Stimulated activated CD8-positive, alpha-beta memory T cell treated with anti-CD3 and anti-CD28 coated beads, Interleukin-15, amount 100 ng/mL, for 48 hours (primary cell): Measurements from ENCODE around the gene PRKG1.
"Not testable (repeated sequence)": the region's sequence is repeated elsewhere in the genome, so short reads cannot be mapped to it uniquely, and the experiment has no call there.

ENCODE experiments used
- DNase-seq, 2 donors: peaks; one replicate each; pipeline ENCODE4 v3.0.0-alpha.2; 2020; ENCODE audit warnings: low read depth in 2 of 2

PRKG1 gene

GRCh38 chr10:51427758-51428157, 353.5 kb downstream of the PRKG1 start:
- DNase-seq: no peak

DNA sequence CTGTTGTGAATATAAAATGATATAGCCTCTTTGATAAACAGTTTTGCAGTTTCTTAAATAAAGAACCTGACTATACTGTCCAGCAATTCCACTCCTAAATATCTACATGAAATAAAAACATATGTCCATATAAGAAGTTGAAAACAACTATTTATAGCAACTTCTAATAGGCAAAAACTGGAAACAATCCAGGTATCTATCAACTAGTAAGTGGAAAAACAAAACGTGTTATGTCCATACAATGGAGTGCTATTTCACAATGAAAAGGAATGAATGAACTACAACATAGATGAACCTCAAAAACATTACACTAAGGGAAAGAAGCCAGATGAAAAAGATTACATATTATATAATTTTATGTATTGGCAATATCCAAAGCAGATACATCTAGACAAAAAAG, 356.2 kb downstream of the PRKG1 start:
- DNase-seq: no peak

DNA sequence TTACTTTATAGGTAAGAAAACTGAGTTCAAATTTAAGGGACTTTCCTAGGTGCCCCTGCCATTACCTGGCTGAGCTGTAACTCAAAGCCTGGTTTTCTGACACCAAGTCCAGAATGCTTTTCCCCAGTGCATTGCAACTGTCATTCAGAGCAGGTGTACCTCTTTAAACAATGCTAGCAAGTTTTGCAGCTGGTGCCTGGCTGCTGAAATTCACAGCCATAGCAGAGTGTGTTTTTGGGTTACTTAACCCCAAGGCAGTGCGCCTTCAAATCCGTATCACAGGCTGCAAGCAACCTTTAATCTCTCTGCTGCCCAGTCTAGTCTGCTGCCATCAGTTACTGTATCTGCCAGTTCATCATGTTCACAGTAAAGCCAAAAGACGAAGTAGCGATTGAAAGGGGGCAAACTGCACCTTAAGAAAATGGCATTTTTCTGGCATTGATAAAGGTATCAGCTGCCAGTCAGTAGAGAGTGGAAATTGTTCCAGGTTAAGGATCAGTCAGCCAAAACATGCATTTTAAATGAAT, 359.7 kb downstream of the PRKG1 start:
- no peak for DNase-seq

DNA sequence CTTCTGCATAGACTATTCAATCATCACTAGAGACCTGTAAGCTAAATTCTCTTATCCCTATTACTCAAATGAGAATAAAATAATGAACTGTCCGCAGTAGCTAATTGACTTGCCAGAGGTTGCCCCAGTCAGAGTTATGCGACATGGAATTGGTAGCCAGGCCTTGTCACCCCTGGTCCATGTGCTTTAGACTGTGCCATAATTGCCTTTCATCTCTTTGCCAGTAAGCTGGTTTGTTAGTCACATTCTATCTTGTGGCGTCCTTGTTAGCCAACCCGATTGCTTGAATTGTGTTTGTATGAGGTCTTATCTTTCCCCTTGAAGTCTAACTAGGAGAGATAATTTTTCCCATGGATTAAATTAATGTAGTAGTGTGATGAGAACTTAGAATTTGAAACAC, 362.5 kb downstream of the PRKG1 start:
- DNase-seq: no peak

DNA sequence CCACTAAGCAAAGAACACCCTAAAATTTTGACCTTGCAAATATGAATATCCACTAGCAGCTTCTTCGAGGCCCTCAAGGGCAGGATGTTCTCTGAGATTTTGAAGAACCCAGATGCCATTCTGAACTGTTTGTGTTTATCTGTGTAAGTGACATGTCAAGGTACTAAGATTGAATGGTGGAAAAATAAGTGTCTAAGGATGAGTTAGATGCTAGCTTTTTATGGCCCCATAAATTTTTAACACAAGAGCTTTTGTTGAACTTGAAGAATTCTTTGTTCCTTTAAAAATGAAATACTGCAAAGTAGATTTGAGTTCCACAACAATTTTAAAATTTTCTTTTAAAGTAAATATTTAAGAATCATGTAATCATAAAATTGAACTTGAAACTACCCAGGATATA, 365.4 kb downstream of the PRKG1 start:
- no peak for DNase-seq

DNA sequence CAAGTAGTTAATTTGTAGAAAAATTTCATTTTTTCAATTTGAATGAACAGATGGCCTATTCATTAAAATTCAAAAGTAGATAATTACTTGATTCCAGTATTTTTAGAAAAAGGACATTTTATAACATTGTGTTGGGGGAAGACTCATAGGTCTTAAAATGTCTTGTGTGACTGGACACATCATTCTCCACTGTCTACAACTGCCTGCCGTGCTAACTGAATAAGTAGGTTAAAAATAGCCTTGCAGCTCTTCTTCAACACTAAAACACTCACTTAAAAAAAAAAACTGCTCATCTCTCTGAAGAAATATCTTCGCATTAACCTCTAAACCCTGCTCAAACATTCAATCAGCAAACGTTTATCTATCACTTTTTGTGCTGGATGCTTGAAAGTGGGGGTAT, 371.3 kb downstream of the PRKG1 start:
- no peak for DNase-seq

DNA sequence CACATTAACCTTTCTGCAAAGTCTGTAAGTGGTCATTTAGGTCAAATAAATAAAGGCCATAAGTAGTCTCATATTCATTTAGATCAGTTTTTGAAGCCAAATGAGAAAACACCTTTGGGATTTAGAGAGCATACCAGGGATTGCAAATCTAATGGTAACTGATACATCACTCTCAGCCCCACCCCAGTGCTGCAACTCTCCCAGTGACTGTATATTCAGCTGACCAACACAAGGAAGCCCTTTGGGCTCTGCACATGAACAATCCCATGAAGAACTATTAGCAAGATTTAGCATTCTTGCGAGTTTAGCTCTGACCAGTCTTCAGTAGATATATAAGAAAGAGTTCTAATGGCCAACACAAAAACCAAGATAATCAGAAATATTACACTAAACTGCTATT, 372.8 kb downstream of the PRKG1 start:
- no peak for DNase-seq

- not testable (repeated sequence) for DNase-seq
Measured at GRCh38 chr10:51455762-51456161, 381.5 kb downstream of the PRKG1 start.

DNA sequence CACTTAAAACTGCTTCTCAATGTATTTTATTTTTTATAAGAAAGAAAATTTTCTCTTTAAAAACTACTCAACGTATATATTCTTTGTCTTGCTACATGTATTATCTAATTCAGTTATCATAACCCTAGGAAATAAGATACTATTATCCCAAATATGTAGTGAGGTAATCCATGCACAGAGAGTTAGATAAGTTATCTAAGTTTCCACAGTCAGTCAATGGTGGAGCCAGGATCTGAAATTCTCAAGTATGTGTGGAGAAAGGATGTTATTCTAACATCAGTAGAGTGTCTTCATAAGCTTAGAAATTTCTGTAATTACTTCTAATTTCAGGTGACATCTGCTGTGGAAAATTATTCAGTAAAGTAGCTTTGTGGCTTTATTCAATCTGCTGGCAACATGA, 385.2 kb downstream of the PRKG1 start:
- DNase-seq: no peak

DNA sequence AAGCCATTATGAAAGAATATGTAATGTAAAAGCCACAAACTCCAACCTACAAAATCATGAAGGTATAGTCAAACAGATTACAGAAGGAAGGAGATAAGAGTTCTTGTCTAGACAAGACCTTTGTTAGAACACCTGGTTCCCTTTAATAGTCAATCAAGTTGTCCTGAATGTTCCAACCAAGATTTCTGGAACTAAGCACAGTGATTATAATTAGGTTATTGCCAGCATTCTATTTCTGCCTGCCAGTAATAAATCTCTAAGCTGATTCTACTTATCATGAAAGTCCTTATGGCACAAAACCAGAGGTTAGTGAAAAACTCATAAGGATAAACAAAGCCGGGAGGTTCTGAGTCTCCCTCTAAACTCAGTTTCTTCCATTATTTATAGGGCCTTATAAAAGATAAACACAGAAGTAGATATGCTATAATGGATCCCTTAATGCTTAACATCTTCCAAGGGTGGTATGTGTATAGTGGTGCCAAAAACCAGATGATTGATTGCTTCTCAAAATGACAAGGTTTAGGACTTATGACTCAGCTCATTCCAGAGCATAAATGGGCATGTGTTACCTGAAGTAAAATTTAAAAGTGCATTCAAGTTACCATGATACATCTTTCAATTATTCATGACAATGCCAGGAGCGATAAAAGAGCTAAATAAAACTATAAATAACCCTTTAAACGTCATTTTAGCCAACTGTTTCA, 387.9 kb downstream of the PRKG1 start:
- DNase-seq: no peak

DNA sequence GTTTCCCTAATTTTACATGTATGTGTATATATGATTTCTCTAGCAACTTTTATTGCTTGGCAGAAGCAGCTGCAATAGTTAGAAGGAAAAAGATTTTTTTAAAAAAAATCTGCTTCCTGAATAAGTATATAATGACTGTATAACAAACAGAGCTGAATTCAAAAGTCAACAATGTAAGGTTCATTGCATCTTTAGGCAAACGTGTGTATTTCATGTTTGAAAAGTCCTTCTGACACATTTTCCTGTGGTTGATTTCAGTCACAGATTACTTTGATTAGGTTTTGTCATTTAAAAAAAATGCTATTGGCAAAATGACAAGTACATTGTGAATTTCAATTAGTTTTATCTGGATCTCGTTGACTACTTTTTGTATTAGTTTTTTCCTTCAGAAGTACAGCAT, 394.1 kb downstream of the PRKG1 start:
- DNase-seq: no peak

GRCh38 chr10:51469686-51470085, 395.4 kb downstream of the PRKG1 start:
- no peak for DNase-seq

GRCh38 chr10:51471271-51471670, 397.0 kb downstream of the PRKG1 start:
- DNase-seq: no peak

DNA sequence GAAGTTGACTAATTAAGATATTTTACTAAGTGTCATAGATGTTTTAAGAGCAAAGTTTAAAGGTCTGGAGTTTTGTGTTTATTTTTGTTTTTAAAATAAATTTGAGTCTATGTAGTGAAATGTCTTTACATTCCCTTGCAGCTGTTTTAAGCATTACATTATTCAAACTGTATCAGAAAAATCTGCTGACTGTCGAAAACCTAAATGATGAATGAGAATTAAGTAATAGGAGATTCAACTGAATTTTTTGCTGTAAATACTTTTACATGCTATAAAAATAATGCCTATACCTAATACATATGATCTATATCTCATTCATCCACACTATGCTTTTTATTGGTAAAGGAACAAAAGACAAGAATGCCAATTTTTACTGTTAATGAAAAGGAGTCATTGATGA, 397.9 kb downstream of the PRKG1 start:
- no peak for DNase-seq

DNA sequence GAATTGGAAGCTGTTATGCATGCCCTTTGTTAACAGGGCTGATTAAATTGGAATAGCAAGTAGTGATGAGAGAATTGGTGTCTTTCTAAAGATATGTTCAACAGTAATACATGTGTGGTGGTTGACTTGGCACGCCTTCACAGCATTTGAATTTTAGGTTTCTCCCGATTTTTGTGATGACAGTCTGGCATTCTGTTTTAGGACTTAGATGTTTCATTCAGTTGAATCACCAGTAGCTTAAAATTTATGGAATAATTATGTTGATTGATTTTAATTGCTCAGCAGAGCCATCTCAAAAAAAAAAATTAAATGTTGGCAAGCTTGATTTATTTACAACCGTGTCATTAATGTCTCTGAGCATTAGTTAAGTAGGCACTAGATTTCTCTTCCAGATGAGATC, 405.4 kb downstream of the PRKG1 start:
- no peak for DNase-seq

DNA sequence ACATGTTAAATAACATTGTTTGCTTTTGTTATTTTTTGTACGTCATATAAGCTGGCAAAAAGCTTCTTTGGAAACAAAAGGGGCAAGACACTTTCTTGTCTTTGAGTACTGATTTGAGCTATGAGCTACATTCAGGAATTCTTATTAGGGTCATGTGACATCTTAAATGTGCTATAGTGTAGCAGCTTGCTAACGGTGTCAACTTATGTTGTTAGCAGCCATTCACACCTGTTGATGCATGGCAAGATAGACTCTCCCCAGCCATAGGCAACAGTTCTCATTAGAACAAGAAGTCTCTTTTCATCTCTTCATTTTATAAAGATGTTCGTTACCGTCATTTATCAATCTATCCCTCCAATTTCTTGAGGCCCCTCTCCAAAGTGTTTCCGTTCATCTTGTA, 411.4 kb downstream of the PRKG1 start:
- DNase-seq: no peak

DNA sequence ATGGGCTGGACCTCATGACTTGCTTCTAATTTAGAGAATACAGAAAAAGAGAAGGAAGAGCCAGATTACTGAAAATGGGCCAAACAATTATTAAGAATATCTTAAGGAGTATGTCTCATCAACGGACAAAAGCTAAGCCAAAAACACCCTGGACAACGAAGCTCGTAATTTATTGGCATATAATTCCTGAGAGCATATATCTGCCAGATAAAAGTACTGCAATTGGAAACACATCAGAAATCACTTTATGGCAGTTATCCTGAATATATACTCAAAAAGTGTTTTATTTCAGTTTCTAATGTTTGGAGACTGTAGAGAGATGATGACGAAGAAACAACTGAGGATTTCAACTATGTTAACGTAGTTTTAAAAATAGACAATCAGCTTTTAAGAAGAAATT, 413.3 kb downstream of the PRKG1 start:
- no peak for DNase-seq

DNA sequence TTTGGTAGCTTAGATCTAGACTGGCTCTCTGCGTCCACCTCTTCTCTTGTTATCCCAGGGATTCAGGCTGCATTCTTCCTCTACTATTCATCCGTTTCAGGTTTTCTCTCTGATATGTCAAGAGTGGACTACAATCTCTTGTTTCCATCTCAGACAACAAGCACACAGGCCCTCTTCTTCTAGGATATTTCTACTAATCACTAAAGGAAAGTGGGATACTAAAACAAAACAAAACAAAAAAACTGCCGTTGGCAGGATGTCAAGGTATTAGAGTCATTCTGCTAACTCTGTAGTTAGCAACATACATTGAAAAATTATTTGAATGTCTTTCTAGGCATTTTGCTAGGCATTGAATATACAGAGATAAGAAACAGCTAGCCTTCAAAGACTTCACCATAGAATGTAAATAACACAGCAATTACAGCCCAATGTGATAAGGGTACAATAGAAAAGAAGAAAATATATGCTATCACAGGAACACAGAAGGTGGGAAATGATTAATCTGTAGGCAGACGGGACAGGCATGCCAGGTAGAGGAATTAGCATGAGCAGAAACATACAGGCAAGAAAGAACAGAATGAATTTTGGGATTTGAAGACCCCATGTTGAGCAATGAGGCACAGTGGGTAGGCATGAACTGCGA, 414.6 kb downstream of the PRKG1 start:
- DNase-seq: no peak

GRCh38 chr10:51498424-51498823, 424.1 kb downstream of the PRKG1 start:
- no peak for DNase-seq

- no peak for DNase-seq
Measured at GRCh38 chr10:51501396-51501795, 427.1 kb downstream of the PRKG1 start.

- no peak for DNase-seq
Measured at GRCh38 chr10:51502124-51502523, 427.8 kb downstream of the PRKG1 start.

DNA sequence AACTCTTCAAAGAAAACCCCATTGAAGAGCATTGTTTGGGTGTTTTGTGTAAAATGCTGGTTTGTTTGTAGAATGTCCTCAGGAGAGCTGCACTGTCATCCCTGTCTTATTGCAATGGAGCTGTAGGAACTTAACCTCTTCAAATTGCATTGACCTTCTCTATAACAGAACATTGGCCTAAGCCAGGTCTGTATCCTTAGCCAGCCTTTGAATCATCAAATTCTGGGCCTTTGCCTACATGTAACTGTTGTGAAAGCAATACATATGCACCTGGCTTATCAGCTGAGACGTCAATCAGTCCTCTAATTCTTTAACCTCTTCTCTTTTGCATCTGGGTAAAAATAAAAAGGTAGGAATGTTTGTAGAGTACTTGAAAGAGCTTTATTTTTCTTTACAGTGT, 429.1 kb downstream of the PRKG1 start:
- DNase-seq: no peak

DNA sequence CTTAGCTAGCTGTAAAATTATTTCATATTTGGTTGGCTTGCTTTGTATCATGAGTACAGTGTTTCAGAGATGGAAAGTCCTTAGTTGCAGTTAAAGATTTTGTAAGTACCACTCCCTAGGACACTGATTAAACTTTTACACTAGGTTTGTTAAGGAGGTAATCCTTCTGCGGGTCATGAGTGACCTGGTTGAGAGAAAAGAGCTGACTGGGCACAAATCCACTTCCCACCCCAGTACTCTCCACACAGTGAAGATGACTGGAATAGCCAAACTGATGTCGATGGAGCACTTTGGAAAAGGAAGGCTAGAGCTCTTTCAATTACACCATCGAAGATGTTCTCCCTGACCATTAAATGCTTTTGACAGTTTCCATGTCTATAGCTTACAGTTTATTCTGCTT, 433.2 kb downstream of the PRKG1 start:
- DNase-seq: no peak

GRCh38 chr10:51508156-51508555, 433.9 kb downstream of the PRKG1 start:
- no peak for DNase-seq
